Right atrium auricular region (tissue), 2 donors: ENCODE measurements around the gene NSMCE4A. TPM values are rescaled to one million over a fixed set of nuclear protein-coding genes. Genes with fewer than 3 reads are reported as not detected.
"Not testable (repeated sequence)": the region's sequence is repeated elsewhere in the genome, so short reads cannot be mapped to it uniquely, and the experiment has no call there.

Experiments used
- DNase-seq: peaks from one replicate; pipeline ENCODE4 v3.0.0-alpha.2; 2019; ENCODE audit warnings: low spot score
- H3K27ac ChIP-seq, 2 donors: fragments of 200-600 bp; sonication (generic); 1 replicate in 1 of 2; 2 replicates in 1 of 2; pipeline ENCODE4 v1.5.1; 2016 to 2019
- H3K27me3 ChIP-seq, 2 donors: fragments of 200-600 bp; sonication (generic); one replicate each; pipeline versions ENCODE4 v1.5.1 to v1.6.0; 2017 to 2019
- H3K36me3 ChIP-seq: fragments of 200-600 bp; sonication (generic); one replicate; pipeline ENCODE4 v1.5.1; 2016
- H3K4me1 ChIP-seq, 2 donors: fragments of 200-600 bp; sonication (generic); one replicate each; pipeline versions ENCODE4 v1.5.1 to v1.6.0; 2017 to 2019
- H3K4me3 ChIP-seq, 2 donors: fragments of 200-600 bp; sonication (generic); 1 replicate in 1 of 2; 2 replicates in 1 of 2; pipeline ENCODE4 v1.5.1; 2017 to 2019; ENCODE audit warnings: mild to moderate bottlenecking in 1 of 2, moderate library complexity in 1 of 2
- H3K9me3 ChIP-seq, 2 donors: fragments of 200-600 bp; sonication (generic); one replicate each; pipeline ENCODE4 v1.5.1; 2019
- total RNA-seq, 2 donors: library from RNA; depleted of rRNA; stranded (reverse); fragments of >200 nt; gene quantifications; one replicate each; pipeline ENCODE4 v1.1.0, GENCODE V29; 2016
- TF ChIP-seq, protein P1 (sequence below), 2 donors: fragments of 200-600 bp; sonication (generic); IDR thresholded peaks; one replicate each; pipeline ENCODE4 v1.5.1; 2019; ENCODE audit warnings: antibody characterized with exemption in 2 of 2

Gene NSMCE4A
- total RNA-seq, 2 donors from 2014 or later = 34.2 to 34.9 TPM

DNA sequence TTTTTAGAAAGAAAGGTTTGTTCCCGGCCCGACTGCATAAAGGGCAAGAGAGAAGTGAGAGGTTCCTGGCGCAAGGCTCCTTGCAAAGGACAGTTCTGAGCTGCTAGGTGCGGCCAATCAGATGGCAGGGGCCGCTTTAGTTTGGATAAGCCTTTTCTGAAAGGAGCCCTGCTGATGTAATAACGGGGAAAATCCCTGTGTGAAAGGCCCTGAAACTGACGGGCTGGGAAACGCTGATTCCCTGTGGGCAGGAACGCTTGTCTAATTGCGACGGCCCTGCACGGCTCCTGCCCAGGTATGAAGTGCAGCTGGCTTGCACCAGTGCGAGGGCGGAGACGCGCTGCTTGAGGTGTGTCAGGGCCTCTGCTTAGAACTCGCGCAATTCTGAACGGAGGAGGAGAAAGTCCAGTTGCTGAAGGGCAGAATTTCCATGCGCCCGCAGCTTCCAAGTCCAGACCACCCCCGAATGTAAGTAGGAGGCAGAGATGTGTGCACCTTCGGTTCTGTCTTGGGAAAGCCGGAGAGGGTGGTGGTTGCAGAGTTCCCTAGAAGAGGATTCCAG, 44.5 kb upstream of the NSMCE4A start:
- H3K27me3 ChIP-seq = no peaks in the 10 kb centered on the region
- no peaks in the 10 kb centered on the region for H3K9me3 ChIP-seq
- DNase-seq = no peak
- peaks cover 14% of the 10 kb centered on the region for H3K36me3 ChIP-seq
- TF ChIP-seq, protein P1, sequence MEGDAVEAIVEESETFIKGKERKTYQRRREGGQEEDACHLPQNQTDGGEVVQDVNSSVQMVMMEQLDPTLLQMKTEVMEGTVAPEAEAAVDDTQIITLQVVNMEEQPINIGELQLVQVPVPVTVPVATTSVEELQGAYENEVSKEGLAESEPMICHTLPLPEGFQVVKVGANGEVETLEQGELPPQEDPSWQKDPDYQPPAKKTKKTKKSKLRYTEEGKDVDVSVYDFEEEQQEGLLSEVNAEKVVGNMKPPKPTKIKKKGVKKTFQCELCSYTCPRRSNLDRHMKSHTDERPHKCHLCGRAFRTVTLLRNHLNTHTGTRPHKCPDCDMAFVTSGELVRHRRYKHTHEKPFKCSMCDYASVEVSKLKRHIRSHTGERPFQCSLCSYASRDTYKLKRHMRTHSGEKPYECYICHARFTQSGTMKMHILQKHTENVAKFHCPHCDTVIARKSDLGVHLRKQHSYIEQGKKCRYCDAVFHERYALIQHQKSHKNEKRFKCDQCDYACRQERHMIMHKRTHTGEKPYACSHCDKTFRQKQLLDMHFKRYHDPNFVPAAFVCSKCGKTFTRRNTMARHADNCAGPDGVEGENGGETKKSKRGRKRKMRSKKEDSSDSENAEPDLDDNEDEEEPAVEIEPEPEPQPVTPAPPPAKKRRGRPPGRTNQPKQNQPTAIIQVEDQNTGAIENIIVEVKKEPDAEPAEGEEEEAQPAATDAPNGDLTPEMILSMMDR (IDR thresholded peaks at IDR 0.05) = no peak
- H3K4me1 ChIP-seq = peaks cover 0 to 20% of the 10 kb centered on the region in 2 donors
- H3K4me3 ChIP-seq = peak overlapping the region in 1 of 2 donors; percentile 22
- peak overlapping the region; percentile 71 to 87 for H3K27ac ChIP-seq

DNA sequence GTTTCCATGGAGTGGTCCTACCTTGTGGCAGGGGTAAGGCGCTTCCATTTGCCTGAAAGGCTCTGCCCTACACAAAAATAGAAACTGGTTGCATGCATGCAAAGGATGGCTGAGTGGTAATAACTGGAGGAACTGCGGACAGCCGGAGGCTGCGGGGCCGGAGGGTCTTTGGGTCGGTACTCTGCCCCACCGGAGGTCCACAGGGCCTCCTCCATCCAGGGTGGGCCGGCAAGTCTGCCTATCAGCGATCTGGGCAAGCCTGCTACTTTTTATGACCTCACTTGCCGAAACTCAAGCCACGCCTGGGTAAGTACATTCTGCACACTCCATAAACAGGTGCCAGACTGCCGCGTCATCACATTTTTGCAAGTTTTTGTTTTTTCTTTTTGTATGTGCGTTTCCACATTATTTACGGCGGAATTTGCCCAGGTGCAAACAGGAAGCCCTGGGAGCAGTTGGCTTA, 44.0 kb upstream of the NSMCE4A start:
- no peak for DNase-seq
- Histone ChIP-seq H3K4me3 (peak overlapping the region in 1 of 2 donors; percentile 22), H3K4me1 (peaks cover 0 to 22% of the 10 kb centered on the region in 2 donors), H3K27ac (peak overlapping the region; percentile 71 to 87), H3K9me3 (no peaks in the 10 kb centered on the region), H3K27me3 (no peaks in the 10 kb centered on the region), H3K36me3 (peaks cover 14% of the 10 kb centered on the region)
- TF ChIP-seq, protein P1 (IDR thresholded peaks at IDR 0.05) = no peak

- Histone ChIP-seq H3K4me3 (peak overlapping the region in 1 of 2 donors; percentile 22), H3K36me3 (peaks cover 14% of the 10 kb centered on the region), H3K4me1 (peaks cover 0 to 22% of the 10 kb centered on the region in 2 donors), H3K27me3 (no peaks in the 10 kb centered on the region), H3K9me3 (no peaks in the 10 kb centered on the region), H3K27ac (peak overlapping the region; percentile 71 to 87)
- TF ChIP-seq, protein P1 (IDR thresholded peaks at IDR 0.05) = no peak
- no peak for DNase-seq
Measured at GRCh38 chr10:122018491-122018890, 43.5 kb upstream of the NSMCE4A start.

- H3K9me3 ChIP-seq = not testable (repeated sequence)
- peaks cover 0 to 24% of the 10 kb centered on the region in 2 donors for H3K4me1 ChIP-seq
Measured at GRCh38 chr10:122017926-122018325, 42.9 kb upstream of the NSMCE4A start.

DNA sequence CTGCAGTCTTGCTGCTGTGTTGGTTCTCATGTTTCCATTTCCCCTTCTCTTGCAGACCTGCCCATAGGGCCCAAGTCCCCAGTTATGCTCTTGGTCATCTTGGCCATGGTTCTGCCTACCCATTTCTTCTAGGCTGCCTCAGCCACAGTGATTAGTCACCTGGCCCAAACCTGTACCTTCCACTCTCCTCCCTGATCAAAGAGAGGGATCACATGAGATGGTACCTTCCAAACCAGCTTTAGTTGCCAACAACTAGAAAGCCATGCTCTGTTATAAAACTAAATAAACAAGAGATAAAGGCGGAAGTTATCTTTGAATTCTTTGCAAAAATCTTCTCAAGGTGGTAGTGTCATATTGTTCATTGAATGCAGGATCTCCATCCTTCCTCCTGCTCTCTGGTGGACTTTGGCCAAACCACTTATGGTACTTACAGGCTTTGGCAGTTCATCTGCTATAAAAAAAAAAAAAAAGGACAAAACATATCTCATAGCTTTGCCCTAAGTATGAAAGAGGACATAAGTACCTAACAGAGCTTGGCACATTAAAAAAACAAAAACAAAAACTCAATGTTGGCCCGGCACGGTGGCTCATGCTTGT, 39.7 kb upstream of the NSMCE4A start:
- TF ChIP-seq, protein P1 (IDR thresholded peaks at IDR 0.05) = no peak
- H3K36me3 ChIP-seq = no peaks in the 10 kb centered on the region
- H3K4me3 ChIP-seq = no peak overlapping the region
- H3K27ac ChIP-seq = peak overlapping the region; percentile 72 to 90
- H3K9me3 ChIP-seq = no peaks in the 10 kb centered on the region
- peaks cover 0 to 45% of the 10 kb centered on the region in 2 donors for H3K4me1 ChIP-seq
- no peaks in the 10 kb centered on the region for H3K27me3 ChIP-seq
- no peak for DNase-seq

More at GRCh38 chr10:122017926-122018325, 42.9 kb upstream of the NSMCE4A start:
- peak overlapping the region; percentile 71 to 87 for H3K27ac ChIP-seq
- not testable (repeated sequence) for H3K27me3 ChIP-seq, H3K36me3 ChIP-seq, DNase-seq, H3K4me3 ChIP-seq

GRCh38 chr10:122013311-122013780, 38.3 kb upstream of the NSMCE4A start:
- Histone ChIP-seq H3K27me3 (no peaks in the 10 kb centered on the region), H3K27ac (peak overlapping the region; percentile 72 to 90), H3K4me3 (no peak overlapping the region), H3K9me3 (no peaks in the 10 kb centered on the region), H3K4me1 (peaks cover 0 to 40% of the 10 kb centered on the region in 2 donors), H3K36me3 (no peaks in the 10 kb centered on the region)
- TF ChIP-seq, protein P1 (IDR thresholded peaks at IDR 0.05) = no peak
- DNase-seq = no peak
